Activated T-helper 17 cell treated with anti-CD3 and anti-CD28 coated beads, Interleukin-2, amount 50 U/mL, for 72 hours (primary cell): ENCODE results near the gene B4GALT1. TPM values are rescaled to one million over a fixed set of nuclear protein-coding genes. Genes with fewer than 3 reads are reported as not detected.
"Not testable (repeated sequence)": the region's sequence is repeated elsewhere in the genome, so short reads cannot be mapped to it uniquely, and the experiment has no call there.

Experiments
- ATAC-seq: fragments of 150-1000 bp; cut with Tn5 transposase; replicated peaks from 2 replicates; pipeline ENCODE4 v1.10.0; 2021; ENCODE audit warnings: mild to moderate bottlenecking, moderate library complexity
- H3K27ac Mint-ChIP-seq: one replicate; pipeline ENCODE4 v1.8.0; 2022; ENCODE audit warnings: mixed read lengths
- H3K27me3 Mint-ChIP-seq: one replicate; pipeline ENCODE4 v1.8.0; 2022; ENCODE audit warnings: mixed read lengths
- H3K36me3 Mint-ChIP-seq: one replicate; pipeline ENCODE4 v1.8.0; 2022; ENCODE audit warnings: low read depth, mild to moderate bottlenecking, mixed read lengths
- H3K4me1 Mint-ChIP-seq: one replicate; pipeline ENCODE4 v1.8.0; 2022; ENCODE audit warnings: mixed read lengths
- H3K4me3 Mint-ChIP-seq: one replicate; pipeline ENCODE4 v1.8.0; 2022; ENCODE audit warnings: mild to moderate bottlenecking, mixed read lengths
- H3K9me3 Mint-ChIP-seq: one replicate; pipeline ENCODE4 v1.8.0; 2022; ENCODE audit warnings: mixed read lengths
- total RNA-seq, 2 donors: library from RNA; stranded (reverse); gene quantifications; one replicate each; pipeline ENCODE4 v1.2.3, GENCODE V29; 2022

Gene B4GALT1
- total RNA-seq, 2 donors from 2014 or later = 45.4 to 57.9 TPM

GRCh38 chr9:33172256-33173238, 5.4 kb upstream of the B4GALT1 start:
- Mint-ChIP-seq H3K4me1 (peaks cover 12% of the 10 kb centered on the region), H3K27me3 (no peaks in the 10 kb centered on the region), H3K9me3 (peaks cover 3% of the 10 kb centered on the region), H3K27ac (no peak overlapping the region), H3K36me3 (no peaks in the 10 kb centered on the region), H3K4me3 (no peak overlapping the region)
- no peak for ATAC-seq

DNA sequence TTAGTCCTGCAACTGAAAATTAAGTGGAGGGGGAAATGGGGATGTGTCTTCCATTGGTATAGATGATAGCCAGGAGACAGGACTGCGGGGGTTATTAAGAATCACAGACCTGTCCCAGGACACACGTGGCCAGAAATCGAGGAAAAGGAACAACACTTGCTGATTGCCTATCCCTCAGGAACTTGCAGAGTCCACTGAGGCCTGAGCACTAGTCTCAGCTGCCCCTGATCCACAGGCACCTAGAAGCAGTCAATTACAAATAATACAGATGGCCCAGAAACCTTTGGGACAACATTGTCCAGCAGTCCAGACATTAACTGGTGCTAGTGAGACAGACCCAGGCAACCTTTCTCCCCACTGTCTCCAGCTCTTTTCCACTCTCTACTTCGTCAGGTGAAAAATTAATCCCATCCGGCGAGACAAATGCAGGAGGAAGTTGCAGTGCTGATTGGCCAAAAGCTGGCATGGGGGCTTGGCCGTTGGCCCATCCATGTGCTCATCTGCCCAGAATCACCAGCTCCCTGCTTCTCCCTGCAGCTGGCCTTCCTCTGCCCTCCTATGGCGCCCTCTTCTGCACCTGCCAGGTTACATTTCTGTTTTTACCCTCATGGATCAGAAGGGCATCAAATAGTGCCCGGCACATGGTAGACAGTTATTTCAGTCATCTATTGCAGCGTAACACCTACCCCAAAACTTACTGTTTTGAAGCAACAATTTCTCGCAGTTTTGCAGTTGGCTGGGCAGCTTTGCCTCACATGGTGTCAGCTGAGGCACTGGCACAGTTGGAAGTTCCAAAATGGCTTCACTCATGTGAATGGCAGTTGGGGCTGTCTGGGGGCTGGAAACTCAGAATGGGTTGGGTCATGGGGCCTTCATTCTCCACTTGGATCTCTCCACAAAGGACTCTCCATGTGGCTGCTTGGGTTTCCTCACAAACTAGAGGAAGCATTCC, 3.6 kb upstream of the B4GALT1 start:
- H3K27ac Mint-ChIP-seq = no peak overlapping the region
- H3K4me3 Mint-ChIP-seq = no peak overlapping the region
- H3K4me1 Mint-ChIP-seq = peaks cover 12% of the 10 kb centered on the region
- peaks cover 3% of the 10 kb centered on the region for H3K9me3 Mint-ChIP-seq
- no peaks in the 10 kb centered on the region for H3K27me3 Mint-ChIP-seq
- no peak for ATAC-seq
- H3K36me3 Mint-ChIP-seq = peaks cover 6% of the 10 kb centered on the region

DNA sequence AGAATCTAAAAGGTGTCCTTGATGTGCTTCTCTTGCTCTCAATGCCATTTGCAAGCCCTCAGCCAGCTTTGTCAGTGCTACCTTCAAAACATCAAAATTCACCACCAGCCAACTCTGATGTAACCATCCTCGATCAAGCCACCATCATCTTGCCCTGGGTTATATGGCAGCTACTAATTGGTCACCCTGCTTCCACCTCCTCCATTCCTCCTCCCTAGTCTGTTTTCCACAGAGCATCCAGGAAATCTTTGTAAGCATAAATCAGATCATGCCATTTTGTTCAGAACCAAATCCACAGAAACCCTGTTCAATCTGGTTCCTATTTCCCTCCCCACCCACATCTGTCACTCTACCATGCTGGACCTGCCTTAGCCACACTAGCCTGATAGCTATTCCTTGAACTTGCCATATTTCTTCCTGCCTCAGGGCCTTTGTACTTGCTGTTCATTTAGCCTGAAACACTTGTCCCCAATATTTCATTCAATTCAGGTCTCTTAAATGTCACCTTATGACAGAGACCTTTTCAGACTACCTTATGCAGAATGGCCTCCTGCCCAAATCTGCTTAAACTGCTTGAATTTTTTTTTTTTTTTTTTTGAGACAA, 1.9 kb upstream of the B4GALT1 start:
- H3K27ac Mint-ChIP-seq = peak overlapping the region; percentile 94
- ATAC-seq = no peak
- H3K27me3 Mint-ChIP-seq = no peaks in the 10 kb centered on the region
- peaks cover 3% of the 10 kb centered on the region for H3K9me3 Mint-ChIP-seq
- peaks cover 18% of the 10 kb centered on the region for H3K4me1 Mint-ChIP-seq
- peaks cover 23% of the 10 kb centered on the region for H3K36me3 Mint-ChIP-seq
- peak overlapping the region; percentile 100 for H3K4me3 Mint-ChIP-seq

DNA sequence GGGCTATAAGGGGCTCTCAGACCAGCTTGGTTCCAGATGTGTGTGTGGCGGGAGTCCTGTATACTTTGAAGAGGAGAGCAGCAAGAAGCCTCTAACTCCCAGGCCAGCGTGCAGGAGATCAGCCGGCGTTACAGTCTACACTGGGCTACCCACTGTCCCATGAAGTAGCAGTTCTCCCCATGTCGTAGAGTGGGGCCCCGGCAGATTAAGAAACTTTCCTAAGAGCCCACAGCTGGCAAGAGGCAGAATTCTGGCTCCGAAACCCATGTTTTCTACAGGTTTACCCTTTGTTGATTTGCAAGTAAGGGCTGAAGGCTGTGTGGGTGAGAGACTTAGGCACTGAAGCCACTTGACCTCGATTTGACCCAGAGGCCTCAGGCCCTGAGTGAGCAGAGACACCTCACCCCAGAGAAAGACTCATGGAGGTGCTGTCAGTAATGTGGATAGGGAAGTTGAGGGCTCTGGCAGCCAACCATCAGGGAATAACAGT, 881 bp upstream of the B4GALT1 start:
- ATAC-seq = no peak
- Mint-ChIP-seq H3K4me3 (peak overlapping the region; percentile 100), H3K36me3 (peaks cover 26% of the 10 kb centered on the region), H3K27me3 (no peaks in the 10 kb centered on the region), H3K9me3 (peaks cover 3% of the 10 kb centered on the region), H3K27ac (peak overlapping the region; percentile 94), H3K4me1 (peaks cover 21% of the 10 kb centered on the region)

DNA sequence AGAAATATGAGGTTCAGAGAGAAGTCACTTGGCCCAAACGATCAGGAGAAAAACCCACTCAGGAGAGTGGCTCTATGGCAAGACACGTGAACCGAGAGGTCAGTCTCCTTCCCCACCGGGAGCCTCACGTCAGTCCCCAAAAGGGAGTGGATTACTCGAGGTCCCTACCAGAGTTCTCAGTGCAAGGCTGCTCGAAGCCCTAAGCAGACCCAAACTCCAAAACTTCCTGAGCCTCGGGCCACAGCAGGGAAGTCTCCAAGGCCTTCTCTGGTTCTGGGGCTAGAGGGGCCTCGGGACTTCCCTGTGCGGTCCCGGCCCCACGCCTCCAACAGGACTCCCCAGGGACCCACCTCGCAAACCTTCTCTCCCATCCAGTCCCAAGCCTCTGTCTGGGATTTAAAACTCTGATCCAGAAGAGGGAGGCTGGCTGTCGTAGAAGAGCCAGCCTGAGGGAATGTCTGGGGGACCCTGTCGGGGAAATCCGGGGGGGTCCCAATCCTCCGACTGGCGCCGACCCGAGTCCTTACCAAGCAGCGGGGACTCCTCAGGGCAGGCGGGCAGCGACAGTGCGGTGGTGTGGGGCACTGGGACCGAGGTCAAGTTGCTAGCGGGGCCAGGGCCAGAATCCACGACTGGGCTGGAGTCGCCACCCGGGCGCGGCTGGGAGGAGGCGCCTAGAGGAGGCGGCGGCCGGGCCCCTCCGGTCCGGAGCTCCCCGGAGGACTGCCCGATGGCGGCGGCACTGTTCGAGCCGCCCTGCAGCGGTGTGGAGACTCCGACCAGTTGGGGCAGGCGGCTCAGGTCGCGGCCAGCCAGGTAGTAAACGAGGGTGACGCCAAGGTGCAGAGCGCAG, 679 bp downstream of the B4GALT1 start:
- peak; percentile 11 for ATAC-seq
- peak overlapping the region; percentile 100 for H3K4me3 Mint-ChIP-seq

GRCh38 chr9:33165263-33166151, 1.6 kb downstream of the B4GALT1 start:
- peak overlapping the region; percentile 100 for H3K4me3 Mint-ChIP-seq
- no peaks in the 10 kb centered on the region for H3K27me3 Mint-ChIP-seq
- peaks cover 26% of the 10 kb centered on the region for H3K36me3 Mint-ChIP-seq
- peak overlapping the region; percentile 99 for H3K27ac Mint-ChIP-seq
- H3K9me3 Mint-ChIP-seq = peaks cover 3% of the 10 kb centered on the region
- H3K4me1 Mint-ChIP-seq = peaks cover 43% of the 10 kb centered on the region
- ATAC-seq = peak; percentile 53

More for the DNA sequence above, 679 bp downstream of the B4GALT1 start:
- Mint-ChIP-seq H3K36me3 (peaks cover 26% of the 10 kb centered on the region), H3K27ac (peak overlapping the region; percentile 99), H3K4me1 (peaks cover 35% of the 10 kb centered on the region), H3K9me3 (peaks cover 3% of the 10 kb centered on the region), H3K27me3 (no peaks in the 10 kb centered on the region)

- peaks cover 26% of the 10 kb centered on the region for H3K36me3 Mint-ChIP-seq
- not testable (repeated sequence) for H3K27me3 Mint-ChIP-seq, ATAC-seq, H3K9me3 Mint-ChIP-seq
- peaks cover 45% of the 10 kb centered on the region for H3K4me1 Mint-ChIP-seq
- peak overlapping the region; percentile 100 for H3K4me3 Mint-ChIP-seq
- peak overlapping the region; percentile 99 for H3K27ac Mint-ChIP-seq
Measured at GRCh38 chr9:33164921-33165262, 2.2 kb downstream of the B4GALT1 start.

- H3K4me3 Mint-ChIP-seq = peak overlapping the region; percentile 100
- H3K36me3 Mint-ChIP-seq = peaks cover 31% of the 10 kb centered on the region
- ATAC-seq = no peak
Measured at GRCh38 chr9:33164138-33164809, 2.9 kb downstream of the B4GALT1 start.

DNA sequence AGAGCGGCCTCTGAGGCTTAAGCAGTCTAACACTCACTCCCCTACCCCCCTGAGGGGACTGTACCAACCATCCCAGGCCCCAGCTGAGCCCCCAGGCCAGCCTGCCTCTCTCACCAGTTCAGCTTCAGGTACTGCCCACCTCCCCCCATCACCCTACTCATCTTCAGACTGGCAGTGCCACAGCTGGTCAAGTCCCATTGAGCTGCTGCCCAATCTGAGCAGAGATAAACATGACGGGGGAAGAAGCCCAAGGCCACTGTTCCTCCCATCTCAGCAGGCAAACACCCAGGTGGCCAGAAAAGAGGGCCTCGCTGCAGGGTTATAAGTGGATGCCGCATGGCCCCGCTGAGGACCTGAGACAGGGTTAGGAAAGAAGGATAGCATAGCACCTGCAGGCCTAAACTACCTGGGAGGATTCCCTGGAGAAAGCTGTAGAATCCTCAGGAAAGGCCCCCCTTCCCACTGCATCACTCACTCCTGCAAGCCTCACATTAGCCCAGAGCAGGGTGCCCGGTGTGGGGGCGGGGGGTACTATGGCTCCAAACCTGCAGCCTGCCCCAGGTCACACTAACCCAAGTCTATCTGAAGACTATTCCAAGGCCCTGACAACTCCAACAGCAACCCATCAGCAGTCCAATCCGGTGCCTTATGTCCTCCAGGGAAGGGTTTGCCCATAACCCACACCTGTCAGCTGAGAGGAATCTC, 3.6 kb downstream of the B4GALT1 start:
- Mint-ChIP-seq H3K4me1 (peaks cover 51% of the 10 kb centered on the region), H3K9me3 (no peaks in the 10 kb centered on the region), H3K4me3 (peak overlapping the region; percentile 100), H3K27me3 (no peaks in the 10 kb centered on the region), H3K27ac (peak overlapping the region; percentile 99), H3K36me3 (peaks cover 31% of the 10 kb centered on the region)
- no peak for ATAC-seq

More at GRCh38 chr9:33164138-33164809, 2.9 kb downstream of the B4GALT1 start:
- H3K9me3 Mint-ChIP-seq = peaks cover 3% of the 10 kb centered on the region
- H3K27ac Mint-ChIP-seq = peak overlapping the region; percentile 99
- no peaks in the 10 kb centered on the region for H3K27me3 Mint-ChIP-seq
- peaks cover 51% of the 10 kb centered on the region for H3K4me1 Mint-ChIP-seq

- peak overlapping the region; percentile 99 for H3K27ac Mint-ChIP-seq
- H3K4me1 Mint-ChIP-seq = peaks cover 53% of the 10 kb centered on the region
- H3K9me3 Mint-ChIP-seq = no peaks in the 10 kb centered on the region
- peak overlapping the region; percentile 100 for H3K4me3 Mint-ChIP-seq
- no peaks in the 10 kb centered on the region for H3K27me3 Mint-ChIP-seq
- peaks cover 31% of the 10 kb centered on the region for H3K36me3 Mint-ChIP-seq
- no peak for ATAC-seq
Measured at GRCh38 chr9:33162721-33163311, 4.3 kb downstream of the B4GALT1 start.

GRCh38 chr9:33161589-33162132, 5.5 kb downstream of the B4GALT1 start:
- H3K4me1 Mint-ChIP-seq = peaks cover 53% of the 10 kb centered on the region

More at GRCh38 chr9:33161589-33162132, 5.5 kb downstream of the B4GALT1 start:
- Mint-ChIP-seq H3K36me3 (peaks cover 31% of the 10 kb centered on the region), H3K4me3 (peak overlapping the region; percentile 100), H3K27ac (peak overlapping the region; percentile 99), H3K27me3 (no peaks in the 10 kb centered on the region), H3K9me3 (no peaks in the 10 kb centered on the region)
- ATAC-seq = no peak
